ENCODE data around the gene MROH7. TPM values are rescaled to one million over a fixed set of nuclear protein-coding genes. Genes with fewer than 3 reads are reported as not detected.

Gene MROH7
- polyA plus RNA-seq, 1 donor = 14.8 TPM

GRCh38 chr1:54696262-54696661 is 54.7 kb downstream of the MROH7 start:
- DNase-seq = no peak

DNA sequence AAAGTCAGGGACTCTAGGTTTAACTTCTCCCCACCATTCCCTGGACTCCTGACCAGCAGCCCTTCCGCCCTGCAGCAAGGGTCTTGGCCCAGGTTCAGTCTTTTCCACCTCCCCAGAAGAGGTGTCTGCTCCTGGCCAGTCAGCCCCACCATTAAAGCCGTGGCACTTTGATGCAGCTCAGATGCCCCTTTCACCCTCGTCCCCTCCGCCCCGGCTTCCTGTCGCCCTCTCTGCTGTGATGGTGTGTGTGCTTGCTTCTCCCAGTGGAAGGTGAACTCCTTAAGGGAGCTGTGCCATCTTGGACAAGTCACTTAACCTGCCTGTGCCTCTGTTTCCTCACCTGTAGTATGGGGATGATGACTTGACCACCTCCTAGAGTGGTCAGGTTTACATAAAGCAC is 56.3 kb downstream of the MROH7 start:
- no peak for DNase-seq

GRCh38 chr1:54698346-54698745 is 56.8 kb downstream of the MROH7 start:
- DNase-seq = no peak

GRCh38 chr1:54699936-54700525 is 58.4 kb downstream of the MROH7 start:
- DNase-seq = no peak

- DNase-seq = no peak
Measured at GRCh38 chr1:54701066-54701465, 59.5 kb downstream of the MROH7 start.

DNA sequence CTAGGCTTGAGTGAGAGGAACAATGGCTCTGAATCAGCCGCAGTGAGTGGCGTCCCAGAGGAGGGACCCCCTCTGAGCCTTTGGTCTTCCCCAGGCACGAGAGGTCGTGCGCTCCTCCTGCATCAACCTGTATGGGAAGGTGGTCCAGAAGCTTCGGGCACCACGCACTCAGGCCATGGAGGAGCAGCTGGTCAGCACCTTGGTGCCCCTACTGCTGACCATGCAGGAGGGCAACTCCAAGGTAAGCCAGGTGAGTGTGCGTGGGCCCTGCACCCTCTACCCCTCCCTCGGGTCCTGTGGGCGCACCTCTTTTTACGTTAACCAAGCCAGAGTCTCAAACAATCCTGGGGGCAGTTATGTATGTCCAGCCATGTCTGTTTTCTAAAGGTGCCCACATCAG is 60.4 kb downstream of the MROH7 start:
- DNase-seq = no peak

DNA sequence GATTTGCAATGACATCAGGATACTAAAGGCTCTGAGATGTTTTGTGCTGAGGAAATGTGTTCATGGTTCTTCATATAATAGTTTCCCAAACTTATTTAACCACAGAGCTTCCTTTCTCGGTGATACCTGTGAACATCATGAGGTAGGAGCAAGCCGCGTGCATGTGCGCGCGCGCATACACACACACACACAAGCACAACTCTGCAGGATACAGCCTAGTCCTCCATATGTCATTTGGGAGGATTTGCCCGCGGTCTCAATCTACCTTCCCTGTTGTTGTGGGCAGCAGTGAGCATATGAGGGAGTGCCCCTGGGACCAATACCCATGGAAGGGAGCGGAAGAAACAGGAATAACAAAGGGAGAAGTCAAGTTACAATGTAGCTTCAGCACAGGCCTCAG is 61.9 kb downstream of the MROH7 start:
- no peak for DNase-seq

DNA sequence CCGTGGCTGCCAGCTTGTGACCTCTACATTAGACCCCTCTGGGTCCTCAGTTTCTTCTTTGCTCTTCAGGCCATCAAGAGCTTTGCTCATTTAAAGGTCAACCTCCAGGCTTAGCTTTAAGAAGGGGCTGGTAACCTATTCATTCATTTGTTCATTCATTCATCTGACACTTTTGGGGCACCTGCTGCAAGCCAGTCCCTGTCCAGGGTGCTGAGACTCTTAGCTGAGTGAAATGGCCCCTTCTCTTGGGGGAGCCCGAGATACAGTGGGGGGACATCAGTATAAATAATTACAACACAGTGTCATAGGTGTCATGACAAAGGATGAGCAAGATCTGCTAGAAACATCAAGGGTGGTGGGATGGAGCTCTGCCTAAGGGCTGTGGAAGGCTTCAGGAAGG is 63.6 kb downstream of the MROH7 start:
- DNase-seq = no peak

DNA sequence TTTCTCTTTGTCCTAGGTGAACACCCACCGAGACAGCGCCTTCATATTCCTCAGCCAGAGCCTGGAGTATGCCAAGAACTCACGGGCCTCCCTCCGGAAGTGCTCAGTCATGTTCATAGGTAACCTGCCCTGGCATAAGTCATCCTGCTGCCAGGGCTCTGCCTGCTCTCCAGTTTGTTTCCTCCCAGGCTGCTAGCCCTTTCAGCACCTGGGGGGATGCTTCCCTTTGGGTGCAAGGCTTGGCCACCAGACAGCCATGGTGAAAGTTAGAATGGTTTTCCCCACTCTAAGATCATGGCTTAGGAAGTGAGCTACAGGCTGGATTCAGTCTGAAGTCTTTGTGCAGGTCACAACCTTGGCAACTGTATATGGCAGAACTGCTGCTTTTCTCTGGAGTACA is 64.8 kb downstream of the MROH7 start:
- no peak for DNase-seq

DNA sequence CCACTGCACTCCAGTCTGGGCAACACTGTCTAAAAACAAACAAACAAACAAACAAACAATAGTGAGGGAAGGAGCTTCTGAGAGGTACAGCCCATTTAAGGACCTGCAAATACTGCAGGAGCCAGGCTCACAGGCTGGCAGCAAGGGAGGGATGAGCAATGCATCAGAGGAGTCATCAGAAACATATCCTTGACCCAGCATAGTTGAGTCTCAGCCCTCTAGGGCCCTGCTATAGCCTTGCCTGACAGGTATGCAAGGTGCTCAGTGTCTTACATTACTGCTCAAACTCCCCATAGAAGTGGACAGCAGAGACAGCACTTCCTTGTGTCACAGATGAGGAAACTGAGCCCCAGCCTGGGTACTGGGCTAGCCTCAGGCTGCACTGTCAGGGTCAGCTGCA is 66.8 kb downstream of the MROH7 start:
- no peak for DNase-seq

- DNase-seq = no peak
Measured at GRCh38 chr1:54709547-54710292, 68.1 kb downstream of the MROH7 start.

DNA sequence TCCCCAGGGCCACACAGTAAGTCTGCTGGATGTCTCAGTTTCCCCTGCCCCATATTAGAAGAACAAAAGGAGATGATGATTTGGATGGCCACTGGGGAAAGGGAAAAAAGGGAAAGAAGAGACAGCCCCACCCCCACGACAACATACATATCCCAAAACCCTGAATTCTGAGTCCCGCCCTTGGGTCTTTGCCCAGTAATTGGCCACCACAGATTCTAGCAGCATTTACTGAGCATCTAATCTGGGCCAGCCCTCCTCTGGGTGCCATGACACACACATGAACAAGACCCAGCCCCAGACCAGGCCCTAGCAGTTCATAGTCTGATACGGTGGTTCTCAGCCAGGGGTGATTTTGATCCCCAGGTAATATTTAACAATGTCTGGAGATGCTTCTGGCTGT is 68.8 kb downstream of the MROH7 start:
- DNase-seq = no peak

GRCh38 chr1:54710841-54711240 is 69.3 kb downstream of the MROH7 start:
- no peak for DNase-seq

DNA sequence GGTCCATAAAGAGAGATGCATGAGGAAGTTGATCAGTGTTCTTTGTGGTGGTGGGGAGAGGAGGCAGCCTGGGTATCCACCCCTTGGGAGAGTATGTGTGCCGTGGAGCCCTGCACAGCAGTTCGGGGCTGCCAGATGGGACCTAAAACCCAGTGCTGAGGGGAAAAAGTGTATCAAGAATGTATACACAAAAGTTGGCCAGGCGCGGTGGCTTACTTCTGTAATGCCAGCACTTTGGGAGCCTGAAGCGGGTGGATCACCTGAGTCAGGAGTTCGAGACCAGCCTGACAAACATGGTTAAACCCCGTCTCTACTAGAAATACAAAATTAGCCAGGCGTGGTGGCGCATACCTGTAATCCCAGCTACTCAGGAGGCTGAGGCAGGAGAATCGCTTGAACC is 70.0 kb downstream of the MROH7 start:
- DNase-seq = no peak

GRCh38 chr1:54714881-54715492 is 73.4 kb downstream of the MROH7 start:
- DNase-seq = no peak

- DNase-seq = peak; percentile 81
Measured at GRCh38 chr1:54715493-54716298, 74.1 kb downstream of the MROH7 start, which contains the start of gene TTC4. TTC4 (plus strand) TSS chr1:54715861; CDS start chr1:54715909, 48 bp downstream.

- no peak for DNase-seq
Measured at GRCh38 chr1:54716299-54717047, 74.9 kb downstream of the MROH7 start.

GRCh38 chr1:54721719-54722118 is 80.1 kb downstream of the MROH7 start:
- DNase-seq = no peak

GRCh38 chr1:54723985-54724384 is 82.4 kb downstream of the MROH7 start:
- no peak for DNase-seq

DNA sequence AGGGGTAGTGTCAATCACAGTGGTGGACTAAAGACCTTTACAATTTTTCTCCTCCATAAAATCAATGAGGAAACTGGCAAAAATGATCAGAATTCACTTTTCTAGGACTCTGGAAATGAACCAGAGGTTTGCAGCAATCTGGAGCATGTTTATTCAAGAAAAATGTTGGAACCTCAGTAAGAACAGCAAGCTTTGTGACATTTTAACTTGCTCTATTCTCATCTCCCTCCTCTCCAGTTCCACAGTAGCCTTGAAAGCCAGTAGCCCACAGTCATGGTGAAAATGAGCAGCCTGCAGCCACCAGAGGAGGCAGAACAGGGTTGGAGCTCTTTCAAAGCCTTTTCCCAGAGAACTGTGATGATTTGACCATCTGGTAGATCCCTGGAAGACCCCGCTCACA is 83.2 kb downstream of the MROH7 start:
- no peak for DNase-seq

DNA sequence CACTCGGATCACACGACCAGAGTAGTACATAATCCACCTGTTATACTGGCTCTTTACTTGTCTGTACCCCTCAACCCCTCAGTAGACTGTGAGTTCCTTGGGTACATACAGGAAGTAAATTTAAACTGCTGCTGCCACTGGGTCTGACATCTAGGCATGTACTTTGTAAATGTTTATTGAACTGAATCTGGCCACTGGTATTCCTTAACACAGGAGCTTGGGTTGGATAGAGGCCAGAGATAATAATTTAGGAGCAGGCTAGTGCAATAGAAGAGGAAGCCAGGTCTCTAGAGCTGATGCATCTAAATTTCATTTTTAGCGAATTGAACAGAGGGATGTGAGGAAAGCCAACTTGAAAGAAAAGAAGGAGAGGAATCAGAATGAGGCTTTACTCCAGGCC is 86.4 kb downstream of the MROH7 start:
- no peak for DNase-seq

- DNase-seq = no peak
Measured at GRCh38 chr1:54736685-54737084, 95.1 kb downstream of the MROH7 start.
